T-helper 1 cell (primary cell): ENCODE measurements around the gene OR4C16.

Source experiments
- DNase-seq, 5 donors: peaks; one replicate each; pipeline ENCODE4 v3.0.0-alpha.2; 2012 to 2020
- total RNA-seq, 4 donors: gene quantifications; one replicate each; lab custom pipeline; 2026; lab: John Stamatoyannopoulos, UW

The OR4C16 gene
- 0 reads per million in 4 donors for total RNA-seq

GRCh38 chr11:55571828-55572227 lies at the start of gene OR4C16:
OR4C16 (plus strand) TSS chr11:55572128; CDS start chr11:55572128, 0 bp downstream.
- no peak for DNase-seq

- no peak for DNase-seq
Measured at GRCh38 chr11:55554169-55554568, 17.8 kb upstream of the OR4C16 start, which contains the start of gene OR4C15. OR4C15 (plus strand) TSS chr11:55554469; CDS start chr11:55554469, 0 bp downstream.

- DNase-seq, result no peak
Measured at GRCh38 chr11:55572548-55572947, 620 bp downstream of the OR4C16 start.

- no peak for DNase-seq
Measured at GRCh38 chr11:55607545-55607944, 35.6 kb downstream of the OR4C16 start, which contains the start of gene OR4C11. OR4C11 (minus strand) TSS chr11:55607645; CDS start chr11:55604373, 3,272 bp downstream.
